T-helper 2 cell treated with Interferon-gamma antibody and Interleukin-4, amounts not matched to agents 100 ng/mL and 5 ng/mL, for 36 hours (primary cell): ENCODE measurements around the gene DLST. TPM values are rescaled to one million over a fixed set of nuclear protein-coding genes. Genes with fewer than 3 reads are reported as not detected.

ENCODE experiments used
- intact Hi-C: fragments of 100-400 bp; cut with micrococcal nuclease; formaldehyde crosslinking; loops from one replicate; pipeline ENCODE4 v1.15.1; 2023
- total RNA-seq: library from RNA; stranded (reverse); gene quantifications from 2 replicates; pipeline ENCODE4 v1.2.3, GENCODE V29; 2022

DLST gene
- total RNA-seq, 1 donor from 2014 or later: 94.6 TPM

DNA sequence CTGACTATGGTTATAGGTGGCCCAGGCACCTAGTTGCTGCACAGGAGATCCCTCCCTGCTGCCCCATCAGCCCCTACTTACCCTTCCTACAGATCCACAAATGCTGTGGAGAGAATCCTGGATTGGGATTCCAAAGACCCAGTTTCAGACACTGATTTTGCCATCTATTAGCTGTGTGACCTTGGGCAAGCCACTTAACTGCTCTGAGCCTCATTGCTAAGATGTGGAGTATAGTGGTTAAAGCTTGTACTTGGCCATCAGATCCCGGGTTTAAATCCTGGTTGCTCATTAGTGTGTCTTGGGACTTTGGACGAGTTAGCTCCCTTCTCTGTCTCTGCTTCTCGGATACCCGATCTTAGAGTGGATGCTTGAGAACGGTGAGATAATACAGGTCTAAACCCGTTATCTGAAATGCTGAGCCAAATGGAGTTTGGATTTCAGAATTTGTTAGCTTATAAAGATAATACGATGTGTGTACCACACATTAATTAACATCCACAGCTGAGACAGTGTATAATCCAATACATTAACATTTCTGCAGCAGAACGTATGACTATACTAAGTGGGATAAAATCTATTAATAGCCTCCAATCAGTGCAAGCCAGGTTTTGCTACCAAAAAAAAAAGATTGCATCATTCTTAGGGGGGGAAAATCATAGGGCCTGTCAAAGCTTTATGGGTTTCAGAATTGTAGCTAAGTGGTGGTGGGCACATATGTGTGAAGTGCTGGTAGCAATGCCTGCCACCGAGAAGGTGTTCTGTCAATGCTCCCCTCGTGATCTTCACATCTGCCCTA lies 21.8 kb upstream of the DLST start:
- intact Hi-C loops: loop anchor here (2.0 kb wide), 2 partner anchors 23 to 229 kb away; no protein-coding TSS in a partner anchor

DNA sequence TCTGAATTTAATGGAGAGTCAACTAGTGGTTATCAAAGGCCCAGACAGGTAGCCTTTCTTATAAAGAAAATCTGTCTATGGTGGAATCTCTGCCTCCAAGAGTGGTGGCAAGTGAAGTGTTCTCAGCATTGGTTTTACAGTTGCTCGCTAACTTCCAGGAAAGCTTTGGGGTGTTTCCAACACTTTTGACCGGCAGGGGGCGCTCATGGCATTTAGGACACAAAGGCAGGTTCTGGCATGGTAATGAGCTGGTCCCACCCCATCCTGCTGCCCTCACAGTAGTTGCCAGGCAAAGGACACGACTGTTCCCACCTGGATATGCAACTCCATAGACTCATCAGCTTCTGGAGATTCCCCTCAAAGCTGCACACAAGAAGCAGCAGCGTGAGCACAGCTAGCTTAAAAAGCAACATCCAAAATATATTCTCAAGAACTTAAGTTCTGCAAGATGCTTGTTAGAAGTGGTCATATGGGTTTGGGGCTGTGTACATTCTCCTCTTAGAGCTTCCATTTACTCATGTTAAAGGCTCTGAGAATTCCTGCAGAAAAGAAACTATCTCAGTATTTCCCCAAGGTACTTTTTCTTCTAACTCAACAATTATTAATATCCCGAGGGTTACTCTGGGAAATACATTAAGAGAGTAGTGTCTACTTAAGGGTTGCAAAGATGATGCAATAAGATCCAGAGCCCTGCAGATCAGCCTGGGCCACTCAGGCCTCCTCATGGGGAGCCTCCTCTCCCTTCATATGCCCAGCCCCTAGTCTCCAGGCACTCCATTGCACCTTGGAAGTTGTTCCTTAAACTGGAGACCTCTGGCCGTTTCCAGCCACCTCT lies 20.6 kb upstream of the DLST start:
- intact Hi-C loops: loop anchor here (1.0 to 2.0 kb wide), 3 partner anchors 22 to 228 kb away; no protein-coding TSS in a partner anchor

DNA sequence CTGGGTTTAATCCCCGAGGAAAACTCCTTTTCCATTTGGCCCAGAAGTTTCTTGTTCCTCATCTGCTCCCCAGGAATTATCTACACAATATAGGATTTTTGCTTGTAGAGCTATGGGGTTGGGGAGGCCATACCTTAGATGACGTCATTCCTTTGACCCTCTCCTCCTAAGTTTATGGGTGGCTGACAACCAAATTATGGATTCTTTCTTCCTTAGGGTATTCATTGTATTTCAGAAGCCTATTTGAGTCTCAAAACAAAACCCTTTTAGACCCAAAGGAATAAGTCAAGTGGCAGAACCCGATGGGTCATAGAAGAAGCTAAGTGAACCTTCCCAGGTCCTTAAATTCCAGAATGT lies 20.0 kb upstream of the DLST start:
- intact Hi-C loops: loop anchor here (1.0 to 2.0 kb wide), 3 partner anchors 21 to 227 kb away; no protein-coding TSS in a partner anchor

DNA sequence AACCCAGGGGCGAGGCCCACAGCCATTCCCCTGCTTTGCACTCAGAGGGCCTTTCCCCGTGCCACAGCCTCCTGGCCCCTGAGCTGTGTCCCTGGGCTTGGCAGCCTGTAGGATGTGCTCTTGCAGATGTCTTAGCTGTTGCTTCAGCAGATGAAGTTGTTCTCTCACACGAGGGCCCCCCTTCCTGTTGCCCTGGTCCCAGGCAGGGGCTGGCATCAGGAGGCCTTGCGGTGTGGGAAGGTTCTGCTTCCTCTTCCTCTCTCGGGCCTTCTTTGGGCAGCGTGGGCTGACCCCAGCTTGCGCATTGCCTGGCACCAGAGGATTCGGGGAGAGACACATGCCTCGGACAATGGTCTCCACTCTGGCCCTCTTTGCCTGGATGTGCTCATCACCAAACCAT lies 18.4 kb upstream of the DLST start:
- intact Hi-C loops: no loop called here

GRCh38 chr14:74864198-74864597 lies 17.5 kb upstream of the DLST start:
- intact Hi-C loops: no loop called here

- intact Hi-C loops: no loop called here
Observed at GRCh38 chr14:74865156-74865555, 16.6 kb upstream of the DLST start.

DNA sequence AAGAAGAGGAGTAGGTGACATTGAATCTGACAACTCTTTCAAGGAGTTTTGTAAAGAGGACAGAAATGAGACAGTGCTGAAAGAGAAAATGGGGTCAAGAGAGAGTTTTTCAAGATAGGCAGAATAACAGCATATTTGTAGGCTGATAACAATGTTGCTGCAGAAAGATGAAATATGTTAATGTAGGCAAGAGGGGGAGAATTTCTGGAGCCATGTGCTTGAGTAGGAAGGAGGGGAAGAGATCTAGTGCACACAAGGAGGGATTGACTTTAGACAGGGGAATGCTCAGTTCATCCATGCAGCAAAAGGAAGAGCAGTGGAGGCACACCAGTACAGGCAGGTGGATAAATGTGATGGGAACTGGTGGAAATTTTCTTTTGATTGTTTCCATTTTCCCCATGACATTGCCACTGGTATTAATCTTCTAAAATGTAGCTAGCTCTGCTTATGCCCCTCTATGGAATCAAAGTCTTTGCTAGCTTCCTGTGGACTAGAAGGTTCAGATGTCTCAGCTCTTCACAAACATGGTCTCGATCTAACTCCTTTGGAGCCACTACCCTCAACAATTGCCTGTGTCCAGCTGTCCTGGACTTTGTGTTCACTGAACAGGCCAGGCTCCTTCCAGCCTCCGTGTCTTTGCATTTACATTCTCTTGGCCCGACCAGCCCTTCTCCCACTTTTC lies 14.9 kb upstream of the DLST start:
- intact Hi-C loops: no loop called here

DNA sequence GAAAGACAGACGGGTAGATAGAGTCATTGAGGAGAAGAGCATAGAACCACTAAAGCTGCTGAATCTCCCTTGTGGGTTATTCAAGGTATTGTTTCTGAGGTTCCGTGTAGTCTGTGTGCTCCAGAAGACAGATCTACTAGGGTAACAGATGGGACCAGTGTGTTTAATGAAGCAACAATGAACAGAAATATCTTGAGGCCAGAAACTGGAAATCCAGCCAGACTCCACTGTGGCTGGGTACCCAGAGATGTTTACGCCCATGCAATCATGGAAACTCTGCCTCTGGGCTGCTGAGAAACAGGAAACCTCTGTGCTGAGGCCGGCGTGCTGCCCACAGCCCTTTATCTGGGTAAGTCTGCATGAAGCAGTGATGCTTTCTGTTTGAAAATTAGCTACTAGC lies 14.0 kb upstream of the DLST start:
- intact Hi-C loops: no loop called here

GRCh38 chr14:74868739-74869138 lies 13.0 kb upstream of the DLST start:
- intact Hi-C loops: no loop called here

- intact Hi-C loops: no loop called here
Observed at GRCh38 chr14:74871819-74872218, 9.9 kb upstream of the DLST start.

DNA sequence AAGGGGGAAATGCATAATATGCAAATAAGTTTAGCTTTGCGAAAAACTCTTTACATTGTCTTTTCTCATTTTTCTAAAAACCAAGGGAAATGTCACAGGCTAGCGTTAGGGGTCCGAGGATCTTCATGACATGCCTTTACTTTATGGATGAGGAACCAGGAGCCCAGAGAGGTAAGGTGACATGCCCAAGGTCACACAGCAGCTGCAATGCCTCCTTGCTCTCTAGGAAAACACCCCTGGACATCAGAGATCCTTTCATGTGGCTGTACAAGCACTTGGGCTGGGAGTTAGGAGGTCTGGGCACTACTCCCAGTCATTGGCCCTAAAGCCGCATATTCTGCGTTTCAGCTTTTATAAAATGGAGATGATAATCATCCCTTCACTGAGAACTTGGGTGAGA lies 6.5 kb upstream of the DLST start:
- intact Hi-C loops: no loop called here

- intact Hi-C loops: no loop called here
Observed at GRCh38 chr14:74875941-74876913, 5.5 kb upstream of the DLST start, which contains the start of gene PROX2. PROX2 (minus strand) TSS chr14:74876145; CDS start chr14:74863834, 12,311 bp downstream.

- intact Hi-C loops: loop anchor here (5.0 kb wide), 1 partner anchor 42 kb away; no protein-coding TSS in a partner anchor
Observed at GRCh38 chr14:74879427-74880182, 2.1 kb upstream of the DLST start.

GRCh38 chr14:74882103-74882920 lies 596 bp downstream of the DLST start:
- intact Hi-C loops: loop anchor here (2.0 to 5.0 kb wide), 2 partner anchors 22 to 45 kb away; no protein-coding TSS in a partner anchor

DNA sequence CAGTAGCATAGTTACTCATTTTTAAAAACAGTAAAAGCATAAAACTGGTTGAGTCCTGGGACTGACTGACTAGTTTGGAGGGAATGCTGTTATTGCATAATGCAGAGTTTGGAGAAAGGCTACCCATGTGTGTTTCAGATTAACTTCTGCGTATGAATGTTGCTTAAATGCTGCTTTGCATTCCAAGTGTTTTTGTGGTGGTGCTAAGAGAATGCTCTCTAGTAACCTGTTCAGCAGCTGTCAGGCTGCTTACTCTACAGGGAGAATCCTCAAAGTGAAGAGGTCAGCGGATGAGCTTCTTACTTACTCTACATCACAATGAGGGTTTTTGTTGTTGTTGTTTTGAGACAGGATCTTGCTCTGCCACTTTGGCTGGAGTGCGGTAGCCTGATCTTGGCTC lies 4.3 kb downstream of the DLST start:
- intact Hi-C loops: no loop called here

GRCh38 chr14:74888164-74889158 lies 6.7 kb downstream of the DLST start:
- intact Hi-C loops: no loop called here

DNA sequence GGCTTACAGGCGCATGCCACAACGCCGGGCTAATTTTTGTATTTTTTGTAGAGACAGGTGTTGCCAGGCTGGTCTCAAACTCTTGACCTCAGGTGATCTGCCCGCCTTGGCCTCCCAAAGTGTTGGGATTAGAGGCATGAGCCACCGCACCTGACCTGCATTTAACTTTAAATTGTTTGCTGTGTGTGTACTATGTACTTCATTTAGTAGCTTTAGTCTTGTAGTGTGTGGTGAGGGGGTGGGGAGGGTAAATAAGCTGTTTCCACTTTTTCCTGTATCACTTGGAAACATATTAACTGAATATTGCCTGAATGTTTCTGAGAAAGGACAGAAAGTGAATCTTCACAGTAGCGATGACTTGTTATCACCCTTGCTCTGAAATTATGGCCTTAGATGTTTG lies 8.5 kb downstream of the DLST start:
- intact Hi-C loops: no loop called here

- intact Hi-C loops: no loop called here
Observed at GRCh38 chr14:74891870-74892269, 10.2 kb downstream of the DLST start.
